NCI-H2107 (cell line): ENCODE data around the gene FHL2.

ENCODE experiments used
- DNase-seq: peaks from one replicate; lab custom pipeline; 2025; lab: John Stamatoyannopoulos, UW

Gene FHL2

DNA sequence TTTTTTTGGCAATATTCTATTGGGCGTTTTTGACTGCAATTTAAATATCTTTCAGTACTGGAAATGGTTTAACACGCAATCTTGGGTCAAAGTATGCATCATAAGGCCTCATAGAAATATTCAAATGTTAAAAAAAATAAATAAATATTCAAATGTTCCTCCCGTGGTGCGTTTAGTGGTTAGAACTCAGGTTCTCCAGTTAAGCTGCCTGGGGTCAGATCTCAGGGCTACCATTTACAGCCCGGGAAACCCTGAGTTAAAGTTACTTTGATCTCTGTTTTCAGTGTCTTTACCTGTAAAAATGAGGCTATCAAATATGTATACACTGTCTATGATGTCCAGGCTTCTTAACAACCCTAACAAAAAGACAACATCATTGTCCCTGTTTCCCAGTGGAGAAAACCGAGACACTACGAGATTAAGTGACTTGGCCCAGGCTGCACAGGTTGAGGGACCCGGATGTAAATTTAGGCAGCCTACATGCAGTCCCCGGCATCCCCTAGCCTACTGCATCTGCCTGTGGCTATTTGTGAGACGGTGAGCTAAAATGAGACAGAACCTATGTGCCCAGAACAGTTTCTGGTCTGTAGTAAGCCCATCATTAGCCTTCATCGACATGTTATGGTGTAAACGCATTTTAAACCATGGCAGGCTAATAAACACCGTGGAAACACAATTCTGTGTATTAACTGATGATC, 1.7 kb downstream of the FHL2 start:
- DNase-seq, result no peak

DNA sequence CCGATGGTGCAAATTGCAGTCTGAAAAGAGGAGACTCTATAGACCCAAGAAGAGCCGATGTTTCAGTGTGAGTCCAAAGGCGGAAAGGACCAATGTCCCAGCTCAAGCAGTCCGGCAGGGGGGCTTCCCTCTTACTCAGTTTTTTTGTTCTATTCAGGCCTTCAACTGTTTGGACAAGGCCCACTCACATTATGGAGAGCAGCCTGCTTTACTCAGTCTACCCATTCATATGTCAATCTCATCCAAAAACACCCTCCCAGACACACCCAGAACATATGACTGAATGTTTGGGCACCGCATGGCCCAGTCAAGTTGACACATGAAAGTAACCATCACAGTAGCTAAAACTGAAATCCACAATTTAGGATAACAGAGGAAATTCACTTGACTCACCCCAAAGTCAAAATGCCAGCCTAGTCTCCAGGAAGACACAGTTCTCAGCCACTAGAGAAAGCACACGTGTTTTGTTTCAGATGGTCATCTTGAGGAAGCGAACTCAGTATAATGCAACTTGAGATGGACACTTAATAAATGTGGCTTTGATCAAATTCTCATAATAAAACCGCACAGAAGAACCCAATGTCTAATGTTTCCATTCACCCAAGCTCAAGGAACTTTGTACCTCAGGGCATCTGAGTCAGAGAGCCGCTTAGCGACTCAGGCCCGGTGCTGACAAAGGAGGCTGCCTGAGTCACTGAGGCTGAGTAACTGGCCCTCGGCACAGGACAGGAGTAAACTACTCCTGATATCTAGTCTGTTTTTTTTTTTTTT, 2.4 kb downstream of the FHL2 start:
- no peak for DNase-seq

DNA sequence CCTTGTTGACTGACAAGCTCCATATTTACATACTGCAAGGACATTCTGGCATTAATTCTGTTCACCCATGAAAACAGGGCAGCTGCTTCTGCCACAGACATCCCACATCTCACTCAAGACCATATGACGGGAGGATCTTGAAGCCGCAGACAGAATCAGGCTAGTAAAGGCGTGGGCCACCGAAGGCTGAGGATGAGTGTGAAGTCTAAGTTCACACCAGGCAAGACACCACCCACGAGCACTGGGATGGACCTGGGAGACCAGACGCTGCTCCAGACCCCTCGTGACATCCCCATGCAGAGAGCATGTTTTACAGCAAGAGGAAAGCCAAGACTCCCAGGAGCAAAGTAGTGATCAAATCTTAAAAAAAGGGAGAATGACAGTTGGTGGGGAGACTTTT, 3.2 kb downstream of the FHL2 start:
- DNase-seq, result no peak

DNA sequence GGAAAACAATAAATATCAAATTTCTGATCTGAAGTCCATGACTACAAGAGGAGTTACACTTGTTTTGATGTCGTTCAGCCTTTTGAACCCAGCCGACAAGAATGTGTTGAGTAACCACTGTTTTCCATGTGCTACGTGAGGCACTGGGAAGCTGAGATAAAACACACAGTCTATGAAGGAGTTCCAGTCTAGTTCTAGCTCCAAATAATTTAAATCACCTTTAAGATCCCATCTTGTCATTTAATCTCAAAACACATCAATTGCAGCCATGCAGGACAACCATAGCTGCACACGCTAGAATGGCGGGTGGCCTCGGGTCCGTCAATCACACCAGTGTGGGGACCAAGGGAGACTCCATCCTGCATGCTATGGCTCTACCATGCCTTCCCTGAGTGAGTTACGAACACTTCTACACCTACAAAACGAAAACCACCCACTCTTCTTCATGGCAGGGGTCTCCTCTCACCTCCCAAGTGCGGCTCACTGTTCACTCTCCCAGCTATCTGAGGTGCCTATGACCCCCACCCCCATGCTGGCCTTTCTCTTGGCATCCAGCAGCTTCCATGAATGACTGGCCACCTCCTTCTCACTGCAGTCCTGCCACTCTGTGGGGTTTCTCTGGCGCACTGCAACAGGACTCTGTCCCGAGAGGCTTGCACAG, 3.8 kb downstream of the FHL2 start:
- no peak for DNase-seq

DNA sequence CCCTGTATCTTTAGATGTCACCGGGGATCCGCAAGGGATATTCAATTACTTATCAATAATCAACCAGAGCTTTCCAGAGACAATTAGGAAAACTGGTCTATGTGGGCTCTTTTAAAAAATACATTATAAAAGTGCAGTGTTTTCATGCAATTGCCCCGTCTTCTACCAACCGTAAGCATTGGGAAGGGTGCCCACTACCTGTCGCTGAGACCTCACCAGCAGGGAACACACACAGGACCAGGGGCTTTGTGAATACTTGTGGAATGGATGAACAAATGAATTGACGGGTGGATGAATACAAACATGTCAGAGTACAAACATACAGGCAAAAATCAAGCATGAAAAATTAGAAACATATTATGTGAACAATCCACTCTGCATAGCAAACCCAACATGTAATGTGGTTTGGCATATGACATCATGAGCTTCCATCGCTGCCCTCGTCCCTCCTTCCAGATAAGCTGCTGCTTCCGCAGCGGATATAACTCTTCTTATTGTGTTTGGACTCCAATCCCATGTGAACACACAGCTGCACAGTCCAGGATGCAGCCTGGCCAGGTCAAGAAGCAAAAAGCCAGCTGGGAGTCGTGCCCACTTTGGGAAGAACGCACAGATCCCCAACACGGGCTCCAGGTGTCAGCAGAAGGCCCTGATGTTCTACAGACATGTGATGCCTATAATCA, 5.3 kb downstream of the FHL2 start:
- DNase-seq, result no peak

DNA sequence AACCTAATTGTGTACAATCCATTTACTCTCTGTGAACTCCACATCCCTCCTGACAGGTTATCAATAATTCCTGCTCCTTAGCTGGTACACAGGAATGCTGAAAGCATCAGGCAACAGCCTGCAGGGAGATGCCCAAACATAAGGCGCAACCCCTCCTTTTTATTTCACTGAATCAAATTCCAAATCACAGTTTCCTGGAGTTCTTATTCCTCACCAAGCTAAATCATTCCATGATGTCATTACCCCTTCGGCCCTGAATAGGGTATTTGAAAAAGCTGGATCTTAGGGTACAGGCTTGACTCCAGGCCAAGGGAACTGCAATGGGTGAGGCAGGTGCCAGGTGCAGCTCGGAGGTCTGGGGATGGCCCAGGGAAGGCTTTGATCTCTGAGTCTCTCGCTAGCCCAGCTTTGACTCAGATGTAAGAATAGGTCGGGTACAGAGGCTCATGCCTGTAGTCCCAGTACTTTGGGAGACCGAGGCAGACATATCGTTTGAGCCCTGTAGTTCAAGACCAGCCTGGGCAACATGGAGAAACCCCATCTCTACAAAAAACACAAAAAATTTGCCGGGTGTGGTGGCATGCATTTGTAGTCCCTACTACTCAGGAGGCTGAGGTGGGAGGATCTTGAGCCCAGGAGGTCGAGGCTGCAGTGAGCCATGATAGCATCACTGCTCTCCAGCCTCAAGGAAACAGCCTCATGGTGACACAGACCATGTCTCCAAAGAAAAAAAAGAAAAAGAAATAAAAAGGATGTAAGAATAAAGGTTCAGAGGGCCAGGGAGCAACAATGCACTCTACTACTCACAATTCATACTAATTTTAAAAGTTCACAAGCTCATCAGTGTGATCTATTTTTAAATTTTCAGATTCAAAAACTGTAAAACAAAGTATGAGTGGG, 6.8 kb downstream of the FHL2 start:
- DNase-seq, result no peak

DNA sequence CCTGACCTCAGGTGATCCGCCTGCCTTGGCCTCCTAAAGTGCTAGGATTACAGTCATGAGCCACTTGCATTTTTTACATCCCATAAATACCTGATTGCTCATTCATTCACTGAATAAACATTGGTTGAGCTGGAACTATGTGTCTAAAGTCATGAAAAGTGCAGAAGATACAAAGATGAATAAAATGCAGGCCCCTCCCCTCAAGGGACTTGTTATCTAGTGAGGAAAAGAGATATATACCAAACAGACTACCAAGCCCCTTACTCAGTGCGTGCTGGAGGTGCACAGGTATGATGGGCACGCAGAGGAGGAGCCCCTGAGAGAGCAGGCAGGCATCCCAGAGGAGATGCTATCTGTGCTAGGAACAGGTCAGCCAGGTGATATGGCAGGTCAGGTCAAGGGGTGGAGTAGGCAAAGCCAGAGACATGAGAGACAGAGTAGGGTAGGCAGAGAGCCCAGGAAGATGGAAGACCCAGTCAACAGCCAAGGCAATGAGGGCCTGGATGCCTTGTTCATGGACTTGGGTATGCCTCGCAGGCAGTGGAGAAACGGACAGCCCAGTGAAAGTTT, 7.7 kb downstream of the FHL2 start:
- no peak for DNase-seq

DNA sequence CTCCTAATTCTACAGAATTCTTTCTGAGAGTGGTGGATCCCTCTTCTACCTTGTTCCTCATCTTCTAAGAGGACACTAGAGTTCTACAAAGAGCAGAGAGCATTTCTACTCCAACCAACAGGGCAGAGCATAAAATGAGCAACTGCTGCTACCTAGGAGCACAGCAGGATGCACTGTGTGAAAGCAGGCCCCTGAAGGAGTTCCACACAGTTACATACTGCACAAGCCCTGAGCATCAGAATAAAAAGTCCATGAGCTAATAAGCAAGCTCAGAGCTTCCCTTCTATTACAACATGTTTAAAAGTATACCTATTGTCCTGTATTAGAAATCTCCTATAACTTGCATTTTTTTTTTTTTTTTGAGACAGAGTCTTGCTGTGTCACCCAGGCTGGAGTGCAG, 8.4 kb downstream of the FHL2 start:
- no peak for DNase-seq

DNA sequence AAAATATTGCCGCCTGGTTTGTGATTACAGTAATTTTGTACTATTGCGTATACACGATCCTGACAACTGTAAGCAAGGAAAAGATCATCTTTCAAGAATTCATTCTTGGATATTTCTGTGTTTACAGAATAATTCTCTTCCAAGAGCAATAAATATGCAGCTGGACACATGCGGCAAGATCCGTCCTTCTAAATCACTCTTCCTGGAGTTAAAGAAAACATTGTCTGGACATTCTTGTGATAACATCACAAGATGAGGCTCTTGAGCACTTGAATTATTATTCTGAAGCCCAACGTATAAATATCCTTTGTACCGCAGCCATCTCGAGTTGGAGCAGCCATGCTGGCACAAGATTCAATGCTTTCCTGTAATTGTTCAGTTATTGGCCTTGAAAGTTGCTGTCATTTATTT, 9.9 kb downstream of the FHL2 start:
- DNase-seq, result no peak

DNA sequence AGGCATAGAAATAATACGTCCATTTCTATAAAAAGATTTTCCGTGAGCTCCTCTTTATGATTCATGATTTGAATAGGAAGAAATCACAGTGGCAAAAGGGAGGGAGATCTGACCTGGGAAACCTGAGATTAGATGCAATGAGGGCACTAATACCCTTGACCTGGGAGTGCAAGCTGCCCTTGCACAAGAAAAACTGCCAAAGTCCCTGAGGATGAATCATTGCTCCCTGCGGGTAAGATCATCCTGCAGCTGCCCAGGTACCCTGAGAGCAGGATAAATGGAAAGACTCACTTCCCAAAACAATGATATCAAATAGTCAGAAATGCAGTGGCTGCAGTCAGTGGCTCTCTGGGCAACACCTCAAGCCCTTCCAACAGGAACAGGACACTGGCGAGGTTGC, 11.6 kb downstream of the FHL2 start:
- DNase-seq, result no peak

DNA sequence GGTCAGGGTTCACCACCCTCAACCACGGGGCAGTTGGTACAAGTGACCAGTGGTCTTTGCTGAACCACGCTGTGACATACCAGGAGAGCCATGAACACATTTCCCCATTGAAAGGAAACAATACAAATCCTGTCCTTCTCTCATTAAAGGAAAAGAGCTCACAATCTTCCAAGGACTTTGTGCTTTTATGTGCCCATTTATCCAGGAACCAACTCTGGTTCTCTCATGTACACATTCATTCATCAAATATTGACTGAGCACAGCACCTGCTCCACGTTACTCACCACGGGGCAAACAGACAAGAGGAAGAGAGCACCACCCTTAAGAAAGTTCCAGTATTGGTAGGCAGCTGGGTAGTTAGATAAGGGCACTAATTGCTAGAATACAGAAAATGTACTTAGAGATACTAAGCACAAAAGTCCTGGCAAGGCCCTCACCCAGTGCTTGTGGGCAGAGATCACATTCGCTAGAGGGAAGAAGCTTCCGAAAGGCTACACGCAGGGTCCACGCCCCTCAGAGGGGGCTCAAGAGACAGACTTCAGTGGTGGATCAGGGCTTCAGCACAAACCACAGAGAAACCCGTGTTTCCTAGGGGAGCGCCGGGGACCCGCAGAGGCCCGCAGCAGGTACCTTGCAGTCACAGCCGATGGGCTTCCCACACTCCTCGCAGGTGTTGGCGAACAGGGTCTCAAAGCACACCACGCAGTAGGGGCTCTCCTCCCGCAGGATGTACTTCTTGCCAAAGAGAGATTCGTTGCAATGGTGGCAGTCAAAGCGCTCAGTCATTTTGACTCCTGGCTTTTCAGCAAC, 12.9 kb downstream of the FHL2 start:
- no peak for DNase-seq

DNA sequence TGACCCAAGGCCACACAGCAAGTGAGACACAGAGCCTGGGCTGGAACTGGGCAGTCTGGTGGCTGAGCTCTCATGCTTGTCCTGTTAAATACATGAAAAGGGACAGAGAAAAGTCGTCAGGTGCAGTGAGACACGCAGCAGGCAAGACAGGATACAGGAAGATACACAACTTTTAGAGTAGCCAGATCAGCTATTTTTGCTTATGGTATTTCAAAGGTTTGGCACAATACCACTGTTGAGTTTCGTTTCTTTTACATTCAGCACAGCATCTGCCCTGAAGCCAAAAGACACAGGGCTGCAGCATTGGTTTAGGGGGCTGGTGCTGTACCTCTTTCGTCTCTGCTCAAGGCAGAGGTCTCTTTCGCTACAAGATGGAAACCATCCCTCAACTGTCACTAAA, 14.0 kb downstream of the FHL2 start:
- DNase-seq, result no peak

DNA sequence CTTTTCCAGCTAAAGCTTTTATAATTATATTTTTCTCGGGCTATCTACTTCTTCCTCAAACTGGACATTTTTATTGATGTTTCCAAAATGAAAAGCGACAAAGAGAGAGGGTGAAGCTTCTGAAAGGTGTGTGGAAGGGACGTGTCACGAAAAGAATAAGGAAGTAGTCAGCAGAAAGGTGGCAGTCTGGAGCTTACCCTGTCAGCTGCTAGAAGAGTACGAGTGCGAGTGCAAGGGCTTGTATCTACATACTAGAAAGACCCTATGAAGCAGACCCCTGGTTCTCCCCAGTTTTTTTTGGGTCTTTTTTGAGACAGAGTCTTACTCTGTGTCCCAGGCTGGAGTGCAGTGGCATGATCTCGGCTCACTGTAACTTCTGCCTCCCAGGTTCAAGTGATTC, 14.6 kb downstream of the FHL2 start:
- no peak for DNase-seq

DNA sequence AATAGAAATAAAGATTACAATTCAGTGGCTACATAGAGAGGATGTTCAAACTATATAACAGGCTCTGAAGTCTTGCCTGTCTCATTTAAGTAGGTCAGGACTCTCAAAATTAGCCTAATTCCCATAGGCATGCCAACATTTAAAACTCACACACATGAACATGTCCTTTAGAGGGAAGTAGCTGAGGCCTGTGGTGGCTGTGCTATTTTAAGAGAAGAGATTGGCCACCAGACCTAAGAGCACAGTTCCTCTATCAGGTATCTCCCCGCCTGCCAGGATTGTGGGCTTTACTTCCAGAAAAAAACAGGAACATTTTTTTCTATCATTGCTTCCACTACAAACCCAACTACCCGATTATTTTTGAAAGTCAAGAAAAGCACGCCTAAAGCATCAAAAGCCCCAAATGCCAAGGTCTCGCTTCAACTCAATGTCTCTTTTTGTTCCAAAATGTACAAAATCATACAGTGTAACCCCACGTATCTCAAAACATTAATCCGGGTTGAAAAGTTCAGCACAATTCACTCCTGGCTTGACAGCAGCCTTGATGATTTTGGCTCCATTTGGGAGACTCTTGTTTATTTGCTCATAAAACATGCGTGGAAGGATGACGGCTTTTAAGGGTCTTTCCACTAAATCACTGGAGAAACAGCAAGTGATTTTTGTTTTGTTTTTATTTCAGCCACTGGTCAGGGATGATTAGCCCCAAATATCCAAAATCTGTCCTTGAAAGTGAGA, 15.3 kb downstream of the FHL2 start:
- DNase-seq, result no peak

DNA sequence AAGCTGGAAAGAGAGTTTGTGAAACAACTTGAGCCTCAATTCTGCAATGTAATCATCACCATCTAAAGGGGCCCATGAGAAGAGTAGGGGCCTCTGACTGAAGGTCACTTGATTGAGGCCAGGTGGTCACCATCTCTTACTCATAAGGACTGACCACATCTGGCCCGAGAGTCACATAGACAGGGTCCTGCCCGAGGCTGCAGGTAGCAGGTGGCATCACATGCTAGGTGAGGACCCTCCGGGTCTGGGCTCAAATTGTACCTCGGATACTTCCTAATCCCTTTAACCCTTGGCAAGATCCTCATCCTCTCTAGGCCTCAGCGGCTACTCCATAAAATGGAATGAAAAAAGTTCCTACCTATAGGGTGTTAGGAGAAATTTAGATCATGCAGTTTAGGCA, 16.7 kb downstream of the FHL2 start:
- DNase-seq, result no peak

DNA sequence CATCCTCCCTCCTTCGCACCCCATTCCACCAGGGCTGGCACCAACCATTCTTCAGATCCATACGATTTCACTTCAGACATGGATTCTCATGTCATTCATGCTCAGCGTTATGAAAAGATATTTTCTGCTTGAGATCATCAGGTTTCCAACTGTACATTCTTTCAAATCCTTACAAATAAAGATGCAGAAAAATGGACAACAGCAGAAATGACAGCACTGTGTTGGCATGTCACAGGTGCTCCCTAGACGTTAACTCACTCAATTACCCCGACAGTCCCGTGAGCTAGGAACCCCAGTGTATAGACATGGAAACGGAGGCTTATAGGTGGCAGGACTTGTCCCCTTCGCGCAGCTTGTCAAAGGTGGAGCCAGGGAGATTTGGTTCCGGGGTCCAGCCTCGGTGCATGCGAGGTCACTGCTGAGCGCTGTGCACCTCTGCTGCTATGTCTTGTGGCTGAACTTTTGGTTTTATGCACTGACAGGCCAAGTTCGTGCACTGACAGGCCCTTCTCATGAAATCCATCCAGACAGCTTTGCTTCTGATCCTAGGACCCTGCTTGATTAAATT, 17.7 kb downstream of the FHL2 start:
- DNase-seq, result no peak

DNA sequence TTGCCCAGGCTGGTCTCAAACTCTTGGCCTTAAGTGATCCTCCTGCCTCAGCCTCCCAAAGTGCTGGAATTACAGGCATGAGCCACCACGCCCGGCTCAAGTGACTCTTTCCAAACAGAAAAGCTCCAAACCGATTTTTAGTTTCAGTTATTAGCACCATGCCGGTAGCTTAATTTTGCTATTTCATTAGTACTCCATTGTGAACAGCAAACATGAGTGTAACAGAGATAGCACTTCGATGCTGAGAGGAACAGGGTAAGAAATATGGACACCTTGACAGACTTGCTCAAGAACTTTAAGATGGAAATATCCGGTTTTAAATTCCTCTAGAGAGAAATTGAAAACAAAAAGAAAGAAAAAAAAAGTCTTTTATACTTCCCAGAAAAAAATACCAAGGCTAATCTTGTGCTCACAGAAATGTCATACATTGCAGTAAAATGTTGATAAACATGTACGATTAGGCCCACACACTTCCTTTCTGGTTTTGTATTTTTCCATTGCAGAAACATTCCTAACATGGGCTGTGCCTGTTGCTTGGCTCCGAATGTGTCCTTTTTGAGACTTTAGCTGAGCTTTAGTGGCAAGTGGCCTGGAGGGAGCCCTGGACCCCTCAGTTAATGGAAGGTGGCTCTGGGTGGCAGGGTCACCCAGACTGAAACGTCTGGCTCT, 18.3 kb downstream of the FHL2 start:
- no peak for DNase-seq

DNA sequence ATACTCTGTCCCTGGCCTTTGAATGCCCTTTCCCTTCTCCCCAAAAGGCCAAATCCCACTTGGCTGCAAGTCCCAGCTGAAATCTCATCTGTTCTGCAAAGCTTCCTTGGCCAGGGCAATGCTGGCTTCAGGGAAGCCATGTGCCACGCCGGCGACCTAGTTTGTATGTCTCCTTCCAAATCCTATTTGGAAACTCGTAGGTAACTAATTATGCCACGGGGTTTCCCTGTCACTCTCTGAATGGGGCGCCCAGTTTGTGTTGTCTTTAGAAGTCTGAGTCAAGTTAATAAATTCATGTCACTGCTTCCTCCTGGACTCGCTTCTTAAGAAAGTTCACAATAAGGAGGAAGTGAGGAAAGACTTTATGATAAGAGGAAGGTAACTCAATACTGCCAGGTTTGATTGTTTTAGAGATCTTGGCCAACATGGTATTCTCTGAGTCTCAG, 19.1 kb downstream of the FHL2 start:
- no peak for DNase-seq

DNA sequence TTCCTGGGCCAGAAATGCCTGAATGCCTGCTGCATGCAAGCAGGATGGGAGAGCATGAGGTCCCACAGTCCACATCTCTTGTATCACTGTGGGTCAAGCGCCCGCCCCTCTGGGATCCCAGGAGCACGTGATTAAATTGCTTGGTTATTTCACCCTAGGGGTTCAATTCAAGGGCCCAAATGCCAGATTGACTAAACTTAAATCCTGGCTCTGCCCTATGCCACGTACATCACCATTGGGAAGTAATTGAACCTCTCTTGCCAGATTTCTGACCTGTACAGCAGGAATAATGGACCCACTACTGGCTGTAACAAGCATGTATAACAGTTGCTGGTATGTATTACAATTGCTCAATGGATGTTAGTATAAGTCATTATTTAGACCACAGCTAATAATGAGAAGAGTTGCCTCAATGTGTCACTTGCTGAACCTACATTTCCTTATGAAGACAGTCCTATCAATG, 19.9 kb downstream of the FHL2 start:
- no peak for DNase-seq
